Measurements from ENCODE around the gene ABCD4.
A peak's percentile ranks its signal among the peaks of the same experiment; 100 is the strongest.
"Not testable (repeated sequence)": the region's sequence is repeated elsewhere in the genome, so short reads cannot be mapped to it uniquely, and the experiment has no call there.

ABCD4 gene

GRCh38 chr14:74302634-74303569 lies at the start of gene ABCD4:
TSS of gene ABCD4 (minus strand) at chr14:74302934. CDS start at chr14:74302912, 22 bp downstream.
- DNase-seq (ENCODE audit: low read depth in 2 of 3, low spot score in 2 of 3): peak; percentile 71 to 82 (median 76)

GRCh38 chr14:74350928-74351323 lies 48.2 kb upstream of the ABCD4 start:
- DNase-seq (ENCODE audit: low read depth in 2 of 3, low spot score in 2 of 3): no peak

DNA sequence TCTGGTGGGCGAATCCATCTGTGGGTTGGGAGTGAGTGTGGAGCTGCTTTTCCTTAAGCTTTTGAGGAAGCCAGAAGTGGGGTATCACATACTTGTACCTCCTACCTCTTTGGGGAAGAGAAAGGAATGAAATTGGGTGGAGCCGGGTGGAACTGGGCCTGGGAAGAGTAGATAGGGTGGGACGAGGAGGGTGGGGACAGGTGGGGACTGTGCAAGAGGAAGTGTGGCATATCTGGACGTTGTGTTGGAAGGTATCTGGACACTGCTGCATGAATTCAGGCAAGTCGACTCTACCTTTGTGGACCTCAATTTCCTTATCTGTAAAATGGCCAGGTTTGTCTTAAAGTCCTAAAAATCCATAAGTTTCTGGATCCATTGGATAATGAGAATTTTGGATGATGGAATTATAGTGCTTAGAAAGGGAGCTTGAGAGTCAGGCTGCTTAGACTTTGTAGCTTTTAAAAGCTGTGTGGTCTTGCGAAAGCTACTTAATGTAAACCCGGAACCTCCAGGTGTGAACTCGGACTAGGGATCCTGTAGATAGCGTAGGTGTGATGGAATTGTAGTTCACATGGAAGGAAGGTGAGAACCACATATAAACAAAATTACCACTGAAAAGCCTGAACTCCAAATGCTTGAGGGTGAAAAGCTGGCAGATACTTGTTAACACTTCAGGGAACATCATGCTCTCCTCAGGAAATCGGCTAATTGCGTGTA lies 47.6 kb upstream of the ABCD4 start:
- DNase-seq (ENCODE audit: low read depth in 2 of 3, low spot score in 2 of 3): no peak

DNA sequence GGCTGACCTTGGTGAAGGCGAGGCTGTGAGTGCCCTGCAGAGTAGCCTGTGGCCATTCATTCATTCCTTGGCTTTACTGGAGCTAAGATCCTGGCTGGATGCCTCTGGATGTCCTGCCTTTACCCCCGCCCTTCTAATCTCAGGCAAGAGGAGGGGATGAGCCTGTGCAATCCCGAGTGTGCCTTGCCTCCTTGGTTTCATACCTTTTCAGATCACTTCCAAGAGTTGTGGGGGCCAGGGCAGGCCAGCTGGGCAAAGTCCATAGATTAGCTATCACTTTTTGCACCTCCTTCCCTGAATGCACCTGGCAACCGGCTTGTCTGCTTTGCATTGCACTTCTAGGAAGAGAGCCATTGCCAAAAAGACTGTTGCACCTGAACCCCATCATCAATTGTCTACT lies 47.0 kb upstream of the ABCD4 start:
- DNase-seq (ENCODE audit: low read depth in 2 of 3, low spot score in 2 of 3): no peak

DNA sequence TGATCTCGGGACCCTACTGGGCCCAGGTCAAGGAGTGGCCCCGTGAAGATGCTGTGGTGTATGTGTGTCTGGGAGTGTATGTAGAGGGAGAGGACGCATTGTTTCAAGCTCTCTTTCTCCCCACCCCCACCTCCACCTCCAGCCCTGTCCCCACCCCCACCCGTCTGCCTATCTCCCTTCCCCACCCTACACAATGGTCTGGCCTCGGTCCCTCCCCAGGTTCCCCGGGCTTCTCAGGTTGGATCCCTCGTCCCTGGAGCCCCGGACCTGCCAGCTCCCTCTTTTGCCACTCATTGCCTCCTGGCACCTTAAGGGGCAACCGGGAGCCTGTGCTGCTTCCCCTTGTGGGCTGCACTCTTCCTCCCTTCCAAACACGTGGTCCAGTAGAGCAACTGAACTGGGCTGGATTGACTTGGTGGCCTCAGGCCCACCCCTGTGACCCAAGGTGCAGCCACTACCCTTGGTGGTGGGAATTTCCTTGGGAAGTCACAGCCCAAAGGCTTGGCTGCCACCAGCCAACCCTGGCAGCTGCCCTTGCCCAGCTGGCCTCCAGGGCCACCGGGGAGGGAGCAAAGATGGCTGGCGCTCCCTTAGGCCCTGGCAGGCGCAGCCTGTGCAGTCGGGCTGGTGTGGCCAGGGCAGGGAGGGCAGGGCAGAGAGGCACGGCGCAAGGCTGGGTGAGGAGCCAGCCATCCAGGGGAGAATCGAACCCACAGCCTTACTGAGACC lies 46.2 kb upstream of the ABCD4 start:
- no peak for DNase-seq (ENCODE audit: low read depth in 2 of 3, low spot score in 2 of 3)

DNA sequence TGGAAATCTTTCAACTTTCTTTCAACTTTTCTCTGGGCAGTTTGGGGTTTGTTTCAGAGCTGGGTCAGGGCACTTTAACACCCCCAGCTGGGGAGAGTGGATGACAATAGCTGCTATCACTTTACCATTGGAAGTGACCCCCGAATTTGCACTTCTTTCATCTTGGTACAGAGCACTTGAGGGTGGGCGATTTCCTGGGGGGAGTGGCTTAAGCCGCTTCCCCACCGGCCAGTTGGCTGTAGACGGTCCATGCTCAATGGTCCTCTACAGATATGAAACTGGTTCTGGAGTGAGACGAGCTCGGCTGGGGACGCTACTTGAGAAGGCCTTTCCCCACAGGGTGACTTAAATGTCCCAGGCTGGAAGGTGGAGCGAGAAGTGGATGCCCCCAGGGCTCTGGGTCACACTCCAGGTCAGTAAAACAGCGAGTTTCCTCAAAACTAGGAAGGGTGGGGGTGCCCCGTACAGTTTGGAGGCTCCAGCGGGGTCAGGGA lies 45.6 kb upstream of the ABCD4 start, which contains the start of gene VRTN:
TSS of gene VRTN (plus strand) at position 231 of the 494 bp plus-strand sequence. CDS start 8,313 bp downstream, outside the sequence.
- no peak for DNase-seq (ENCODE audit: low read depth in 2 of 3, low spot score in 2 of 3)

DNA sequence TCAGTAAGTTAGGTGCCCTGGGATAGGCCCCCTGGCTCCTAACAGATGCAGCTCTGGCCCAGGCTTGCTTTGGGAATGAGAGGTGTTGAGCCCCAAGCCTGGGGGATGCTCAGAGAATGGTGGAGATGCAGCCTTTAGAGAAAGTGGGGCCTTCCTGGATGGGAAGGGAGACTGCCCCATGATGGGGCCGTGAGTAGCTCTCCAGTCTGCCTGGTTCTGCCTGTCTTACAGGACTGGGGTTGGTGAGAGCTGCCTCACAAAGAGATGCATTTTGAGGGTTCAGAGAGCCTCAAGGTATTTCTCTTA lies 45.0 kb upstream of the ABCD4 start:
- no peak for DNase-seq (ENCODE audit: low read depth in 2 of 3, low spot score in 2 of 3)

- DNase-seq (ENCODE audit: low read depth in 2 of 3, low spot score in 2 of 3): no peak
These were observed 44.5 kb upstream of the ABCD4 start for GRCh38 chr14:74347097-74347794.

DNA sequence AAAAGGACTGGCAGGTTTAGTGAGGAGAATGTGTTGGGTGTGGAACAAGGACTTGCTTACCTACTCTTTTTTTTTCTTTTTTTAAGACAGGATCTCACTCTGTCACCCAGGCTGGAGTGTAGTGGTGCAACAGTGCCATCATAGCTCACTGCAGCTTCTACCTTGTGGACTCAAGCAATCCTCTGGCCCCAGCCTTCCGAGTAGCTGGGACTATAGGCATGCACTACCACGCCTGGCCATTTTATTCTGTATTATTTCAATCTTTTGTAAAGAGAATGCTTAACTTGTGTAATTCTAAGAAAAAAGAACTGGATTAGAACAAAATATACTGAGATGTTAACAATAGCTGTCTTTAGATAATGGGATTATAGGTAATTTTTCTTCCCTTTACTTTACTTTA lies 43.6 kb upstream of the ABCD4 start:
- no peak for DNase-seq (ENCODE audit: low read depth in 2 of 3, low spot score in 2 of 3)

DNA sequence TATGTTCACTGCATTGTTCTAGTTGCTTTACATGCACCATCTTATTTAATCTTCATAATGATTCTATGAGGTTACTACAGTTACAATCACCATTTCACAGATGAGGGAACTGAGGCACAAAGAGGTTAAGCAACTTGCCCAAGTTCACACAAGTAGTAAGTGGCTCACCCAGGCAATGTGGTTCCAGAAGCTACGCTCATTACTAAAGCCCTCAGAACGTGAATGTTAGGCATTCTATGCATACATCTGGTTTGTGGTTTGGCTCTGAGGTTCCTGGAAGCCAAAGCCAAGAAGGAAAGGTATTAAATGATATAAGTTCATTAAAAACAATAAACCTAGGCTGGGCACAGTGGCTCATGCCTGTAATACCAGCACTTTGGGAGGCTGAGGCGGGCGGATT lies 31.2 kb upstream of the ABCD4 start:
- DNase-seq (ENCODE audit: low read depth in 2 of 3, low spot score in 2 of 3): no peak

DNA sequence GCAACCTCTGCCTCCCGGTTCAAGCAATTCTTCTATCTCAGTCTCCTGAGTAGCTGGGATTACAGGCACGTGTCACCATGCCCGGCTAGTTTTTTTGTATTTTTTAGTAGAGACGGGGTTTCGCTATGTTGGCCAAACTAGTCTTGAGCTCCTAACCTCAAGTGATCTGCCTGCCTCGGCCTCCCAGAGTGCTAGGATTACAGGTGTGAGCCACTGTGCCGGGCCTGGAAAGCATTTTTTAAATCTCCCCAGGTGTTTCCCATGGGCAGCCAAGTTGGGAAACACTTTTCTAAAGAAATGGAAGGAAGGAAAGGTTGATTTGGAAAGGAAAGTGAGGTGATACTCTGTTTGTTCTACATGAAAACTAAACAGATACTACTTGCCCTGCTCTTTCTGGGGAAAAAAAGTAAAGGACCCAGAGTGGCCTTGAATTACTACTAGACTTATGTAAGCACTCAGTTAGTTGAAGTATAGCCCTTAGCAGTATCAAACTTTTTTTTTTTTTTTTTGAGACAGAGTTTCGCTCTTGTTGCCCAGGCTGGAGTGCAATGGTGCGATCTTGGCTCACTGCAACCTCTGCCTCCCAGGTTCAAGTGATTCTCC lies 27.3 kb upstream of the ABCD4 start:
- not testable (repeated sequence) for DNase-seq (ENCODE audit: low read depth in 2 of 3, low spot score in 2 of 3)

GRCh38 chr14:74326369-74327152 lies 23.8 kb upstream of the ABCD4 start:
- DNase-seq (ENCODE audit: low read depth in 2 of 3, low spot score in 2 of 3): no peak

DNA sequence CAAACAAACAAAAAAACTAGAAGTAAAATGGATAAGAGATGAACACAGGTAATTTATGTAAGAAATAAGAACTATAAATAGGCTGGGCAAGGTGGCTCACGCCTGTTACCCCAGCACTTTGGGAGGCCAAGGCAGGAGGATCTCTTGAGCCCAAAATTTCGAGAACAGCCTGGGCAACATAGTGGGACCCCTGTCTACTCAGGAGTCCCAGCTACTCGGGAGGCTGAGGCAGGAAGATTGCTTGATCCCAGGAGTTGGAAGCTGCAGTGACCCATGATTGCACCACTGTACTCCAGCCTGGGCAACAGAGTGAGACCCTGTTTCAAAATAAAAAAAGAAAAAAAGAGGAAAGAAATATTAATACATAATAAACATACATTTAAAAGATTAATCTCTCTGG lies 22.7 kb upstream of the ABCD4 start:
- no peak for DNase-seq (ENCODE audit: low read depth in 2 of 3, low spot score in 2 of 3)

GRCh38 chr14:74324931-74325361 lies 22.2 kb upstream of the ABCD4 start:
- DNase-seq (ENCODE audit: low read depth in 2 of 3, low spot score in 2 of 3): no peak

DNA sequence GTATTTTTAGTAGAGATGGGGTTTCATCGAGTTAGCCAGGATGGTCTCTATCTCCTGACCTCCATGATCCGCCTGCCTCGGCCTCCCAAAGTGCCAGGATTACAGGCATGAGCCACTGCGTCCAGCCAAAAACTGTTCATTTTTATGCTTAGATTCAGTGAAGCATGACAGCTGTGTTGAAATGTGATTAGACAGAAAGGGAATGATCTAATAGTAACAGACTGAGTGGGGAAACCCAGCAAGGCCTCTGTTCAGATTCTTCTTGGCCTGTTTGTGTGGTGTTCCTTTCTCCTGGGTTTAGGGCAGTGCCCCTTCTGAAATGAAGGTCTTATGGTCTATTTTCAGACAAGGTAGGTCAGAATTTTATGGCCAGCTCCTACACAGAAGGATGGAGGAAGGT lies 11.8 kb upstream of the ABCD4 start:
- DNase-seq (ENCODE audit: low read depth in 2 of 3, low spot score in 2 of 3): no peak

DNA sequence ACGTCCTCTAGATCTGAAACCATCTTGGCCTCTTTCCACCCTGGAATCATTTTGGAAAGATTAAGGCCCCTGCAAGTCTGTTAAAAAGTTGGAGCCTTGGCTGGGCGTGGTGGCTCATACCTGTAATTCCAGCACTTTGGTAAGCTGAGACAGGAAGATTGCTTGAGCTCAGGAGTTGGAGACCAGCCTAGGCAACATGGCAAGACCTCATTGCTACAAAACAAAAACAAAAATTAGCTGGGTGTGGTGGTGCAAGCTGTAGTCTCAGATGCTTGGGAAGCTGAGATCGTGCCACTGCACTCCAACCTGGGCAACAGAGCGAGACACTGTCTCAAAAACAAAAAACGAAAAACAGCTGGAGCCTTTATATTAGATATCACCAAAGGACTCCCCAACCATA lies 10.9 kb upstream of the ABCD4 start:
- no peak for DNase-seq (ENCODE audit: low read depth in 2 of 3, low spot score in 2 of 3)

- no peak for DNase-seq (ENCODE audit: low read depth in 2 of 3, low spot score in 2 of 3)
These were observed 9.4 kb upstream of the ABCD4 start for GRCh38 chr14:74312161-74312560.

DNA sequence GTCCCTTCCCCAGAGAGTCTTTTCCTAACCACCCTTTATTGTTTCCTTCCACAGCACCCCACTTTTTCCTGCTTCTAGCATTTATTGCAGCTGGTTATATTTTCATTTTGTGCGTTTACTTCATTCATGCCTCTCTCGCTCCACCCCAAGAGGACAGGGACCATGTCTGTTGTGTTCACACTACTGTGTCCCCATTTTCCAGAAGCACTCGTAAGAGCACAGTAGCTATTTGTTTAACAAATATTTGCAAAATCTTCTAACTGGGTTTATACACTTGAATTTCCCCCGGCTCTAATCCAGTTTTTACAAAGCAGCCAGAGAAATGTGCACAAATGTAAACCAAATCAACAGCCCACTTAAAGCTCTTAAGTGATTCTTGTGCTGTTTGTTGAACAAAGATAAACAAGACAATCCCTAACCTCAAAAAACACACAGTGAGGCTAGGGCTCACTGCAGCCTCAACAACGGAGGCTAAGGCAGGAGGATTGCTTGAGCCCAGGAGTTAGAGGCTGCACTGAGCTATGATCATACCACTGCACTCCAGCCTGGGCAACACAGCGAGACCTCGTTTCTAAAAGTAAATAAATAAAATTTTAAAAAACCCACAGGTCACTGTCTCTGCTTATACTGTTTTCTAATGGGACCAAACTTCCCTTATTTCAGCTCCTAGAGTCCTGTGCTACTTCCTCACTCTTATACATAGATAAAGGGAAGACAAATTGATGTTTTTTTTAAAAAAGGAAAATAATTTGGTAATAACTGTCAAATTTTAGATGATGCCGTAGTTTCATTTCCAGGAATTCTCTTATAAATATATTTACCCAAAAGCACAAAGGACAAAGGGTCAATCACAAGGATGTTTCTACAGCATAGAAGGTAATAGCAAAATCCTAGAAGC lies 6.6 kb upstream of the ABCD4 start:
- no peak for DNase-seq (ENCODE audit: low read depth in 2 of 3, low spot score in 2 of 3)

GRCh38 chr14:74308695-74309094 lies 6.0 kb upstream of the ABCD4 start:
- DNase-seq (ENCODE audit: low read depth in 2 of 3, low spot score in 2 of 3): no peak

Measured in activated CD8-positive, alpha-beta memory T cell treated with anti-CD3 and anti-CD28 coated beads for 48 hours (primary cell).